ENCODE measurements around the gene CTNNA1.

The CTNNA1 gene

DNA sequence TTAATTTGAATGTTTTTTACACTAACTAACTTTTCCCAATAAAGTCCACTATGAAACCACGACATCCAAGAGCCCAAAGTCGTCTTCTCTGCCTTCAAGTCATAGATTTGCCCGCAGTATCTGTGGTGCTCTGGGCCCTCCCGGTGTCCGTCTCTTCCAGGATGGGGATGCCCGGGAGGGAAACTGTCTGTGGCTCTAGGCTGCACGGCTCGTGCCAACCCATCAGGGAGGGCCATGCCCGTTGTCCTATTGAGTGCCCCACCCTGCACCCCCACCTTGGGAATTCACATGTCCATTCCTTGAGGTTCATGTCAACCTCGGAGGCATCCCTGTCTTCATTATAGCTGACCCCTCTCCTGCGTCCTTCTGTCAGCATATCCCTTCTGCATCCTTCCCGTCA is 181.7 kb downstream of the CTNNA1 start:
- Mint-ChIP-seq H3K27ac (peak overlapping the region in 1 of 3 experiments; percentile 6), H3K4me3 (no peak overlapping the region), H3K36me3 (ENCODE audit: low read depth) (peaks cover 86% of the 10 kb centered on the region), H3K27me3 (ENCODE audit: low read depth) (no peaks in the 10 kb centered on the region), H3K4me1 (peaks cover 4% of the 10 kb centered on the region), H3K9me3 (no peaks in the 10 kb centered on the region)
- TF ChIP-seq, protein P1, sequence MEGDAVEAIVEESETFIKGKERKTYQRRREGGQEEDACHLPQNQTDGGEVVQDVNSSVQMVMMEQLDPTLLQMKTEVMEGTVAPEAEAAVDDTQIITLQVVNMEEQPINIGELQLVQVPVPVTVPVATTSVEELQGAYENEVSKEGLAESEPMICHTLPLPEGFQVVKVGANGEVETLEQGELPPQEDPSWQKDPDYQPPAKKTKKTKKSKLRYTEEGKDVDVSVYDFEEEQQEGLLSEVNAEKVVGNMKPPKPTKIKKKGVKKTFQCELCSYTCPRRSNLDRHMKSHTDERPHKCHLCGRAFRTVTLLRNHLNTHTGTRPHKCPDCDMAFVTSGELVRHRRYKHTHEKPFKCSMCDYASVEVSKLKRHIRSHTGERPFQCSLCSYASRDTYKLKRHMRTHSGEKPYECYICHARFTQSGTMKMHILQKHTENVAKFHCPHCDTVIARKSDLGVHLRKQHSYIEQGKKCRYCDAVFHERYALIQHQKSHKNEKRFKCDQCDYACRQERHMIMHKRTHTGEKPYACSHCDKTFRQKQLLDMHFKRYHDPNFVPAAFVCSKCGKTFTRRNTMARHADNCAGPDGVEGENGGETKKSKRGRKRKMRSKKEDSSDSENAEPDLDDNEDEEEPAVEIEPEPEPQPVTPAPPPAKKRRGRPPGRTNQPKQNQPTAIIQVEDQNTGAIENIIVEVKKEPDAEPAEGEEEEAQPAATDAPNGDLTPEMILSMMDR (IDR thresholded peaks at IDR 0.05; ENCODE audit: unreplicated experiment in 3 of 3), result no peak

DNA sequence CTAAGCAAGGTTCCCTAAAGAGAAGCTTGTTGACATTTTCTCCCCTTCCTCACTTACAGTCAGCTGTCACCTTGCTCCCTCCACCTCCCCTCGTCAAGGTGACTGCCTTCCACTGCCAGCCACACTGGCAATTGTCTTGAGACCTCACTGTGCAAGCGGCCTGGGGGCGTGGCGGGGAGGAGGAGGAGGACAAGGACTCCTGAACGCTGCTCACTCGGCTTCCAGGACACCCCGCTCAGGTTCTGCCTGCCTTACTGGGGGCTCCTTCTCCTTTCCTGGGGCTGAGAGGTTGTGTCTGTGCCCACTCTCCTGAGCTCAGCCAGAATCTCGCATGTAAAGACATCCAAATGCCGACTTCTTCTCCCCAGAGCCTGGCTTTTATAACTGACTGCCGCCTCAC is 182.2 kb downstream of the CTNNA1 start:
- peaks cover 81% of the 10 kb centered on the region for H3K36me3 Mint-ChIP-seq (ENCODE audit: low read depth)
- TF ChIP-seq, protein P1 (IDR thresholded peaks at IDR 0.05; ENCODE audit: unreplicated experiment in 3 of 3), result no peak
- no peak overlapping the region for H3K4me3 Mint-ChIP-seq
- H3K9me3 Mint-ChIP-seq, result no peaks in the 10 kb centered on the region
- H3K27ac Mint-ChIP-seq, result peak overlapping the region in 1 of 3 experiments; percentile 6
- no peaks in the 10 kb centered on the region for H3K27me3 Mint-ChIP-seq (ENCODE audit: low read depth)
- peaks cover 4% of the 10 kb centered on the region for H3K4me1 Mint-ChIP-seq

DNA sequence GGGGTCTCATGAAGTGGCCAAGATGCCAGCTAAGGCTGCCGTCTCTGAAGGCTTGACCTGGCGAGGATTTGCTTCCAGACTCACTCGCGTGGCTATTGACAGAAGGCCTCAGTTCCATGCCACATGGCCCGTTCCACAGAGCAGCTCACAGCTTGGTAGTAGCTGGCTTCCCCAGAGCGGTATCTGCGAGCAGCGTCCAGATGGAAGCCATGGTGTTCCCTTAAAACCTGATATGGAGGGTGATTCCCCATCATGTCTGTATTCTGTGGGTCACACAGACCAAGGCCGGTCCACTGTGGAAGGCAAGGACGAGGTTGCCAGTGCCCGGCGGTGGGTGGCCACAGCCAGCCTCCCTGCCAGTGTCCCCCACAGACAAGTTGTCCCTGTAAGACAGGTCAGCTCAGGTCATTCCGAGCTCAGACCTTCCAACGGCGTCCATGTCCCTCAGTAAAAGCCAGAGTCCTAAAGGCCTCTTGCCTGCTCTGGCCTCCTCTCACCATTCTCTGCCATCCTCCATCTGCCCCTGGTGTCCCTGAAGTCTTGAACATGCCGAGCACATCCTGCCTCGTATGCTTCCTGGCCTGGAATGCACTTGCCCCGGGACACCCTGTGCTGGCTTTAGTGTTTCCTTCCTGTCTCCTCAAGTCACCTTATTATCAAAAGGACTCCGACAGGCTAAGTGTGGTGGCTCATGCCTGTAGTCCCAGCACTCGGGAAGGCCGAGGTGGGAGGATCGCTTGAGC is 183.2 kb downstream of the CTNNA1 start:
- Mint-ChIP-seq H3K9me3 (no peaks in the 10 kb centered on the region), H3K27ac (peak overlapping the region in 2 of 3 experiments; percentile 3 to 24), H3K4me1 (peaks cover 4% of the 10 kb centered on the region), H3K36me3 (ENCODE audit: low read depth) (peaks cover 80% of the 10 kb centered on the region), H3K4me3 (no peak overlapping the region), H3K27me3 (ENCODE audit: low read depth) (no peaks in the 10 kb centered on the region)
- TF ChIP-seq, protein P1 (IDR thresholded peaks at IDR 0.05; ENCODE audit: unreplicated experiment in 3 of 3), result no peak

DNA sequence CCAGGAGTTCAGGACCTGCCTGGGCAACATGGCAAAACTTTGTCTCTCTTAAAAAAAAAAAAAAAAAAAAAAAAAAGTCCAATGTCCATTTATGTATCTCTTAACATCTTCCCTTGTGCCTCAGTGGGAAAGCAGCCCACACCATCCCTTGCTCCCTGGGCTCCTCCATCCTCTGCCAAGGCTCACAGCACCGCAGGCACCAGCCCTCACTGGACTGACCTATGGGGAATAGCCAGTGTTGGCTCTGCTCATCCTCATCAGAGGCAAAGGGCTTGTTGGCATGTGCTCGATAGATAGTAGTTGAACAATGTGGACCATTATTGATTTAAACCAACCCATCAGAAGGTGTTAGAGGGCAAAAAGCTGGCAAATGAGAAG is 183.7 kb downstream of the CTNNA1 start:
- Mint-ChIP-seq H3K4me1 (peaks cover 4% of the 10 kb centered on the region), H3K4me3 (no peak overlapping the region), H3K27ac (peak overlapping the region in 1 of 3 experiments; percentile 3), H3K9me3 (no peaks in the 10 kb centered on the region), H3K36me3 (ENCODE audit: low read depth) (peaks cover 74% of the 10 kb centered on the region), H3K27me3 (ENCODE audit: low read depth) (no peaks in the 10 kb centered on the region)
- TF ChIP-seq, protein P1 (IDR thresholded peaks at IDR 0.05; ENCODE audit: unreplicated experiment in 3 of 3), result no peak

DNA sequence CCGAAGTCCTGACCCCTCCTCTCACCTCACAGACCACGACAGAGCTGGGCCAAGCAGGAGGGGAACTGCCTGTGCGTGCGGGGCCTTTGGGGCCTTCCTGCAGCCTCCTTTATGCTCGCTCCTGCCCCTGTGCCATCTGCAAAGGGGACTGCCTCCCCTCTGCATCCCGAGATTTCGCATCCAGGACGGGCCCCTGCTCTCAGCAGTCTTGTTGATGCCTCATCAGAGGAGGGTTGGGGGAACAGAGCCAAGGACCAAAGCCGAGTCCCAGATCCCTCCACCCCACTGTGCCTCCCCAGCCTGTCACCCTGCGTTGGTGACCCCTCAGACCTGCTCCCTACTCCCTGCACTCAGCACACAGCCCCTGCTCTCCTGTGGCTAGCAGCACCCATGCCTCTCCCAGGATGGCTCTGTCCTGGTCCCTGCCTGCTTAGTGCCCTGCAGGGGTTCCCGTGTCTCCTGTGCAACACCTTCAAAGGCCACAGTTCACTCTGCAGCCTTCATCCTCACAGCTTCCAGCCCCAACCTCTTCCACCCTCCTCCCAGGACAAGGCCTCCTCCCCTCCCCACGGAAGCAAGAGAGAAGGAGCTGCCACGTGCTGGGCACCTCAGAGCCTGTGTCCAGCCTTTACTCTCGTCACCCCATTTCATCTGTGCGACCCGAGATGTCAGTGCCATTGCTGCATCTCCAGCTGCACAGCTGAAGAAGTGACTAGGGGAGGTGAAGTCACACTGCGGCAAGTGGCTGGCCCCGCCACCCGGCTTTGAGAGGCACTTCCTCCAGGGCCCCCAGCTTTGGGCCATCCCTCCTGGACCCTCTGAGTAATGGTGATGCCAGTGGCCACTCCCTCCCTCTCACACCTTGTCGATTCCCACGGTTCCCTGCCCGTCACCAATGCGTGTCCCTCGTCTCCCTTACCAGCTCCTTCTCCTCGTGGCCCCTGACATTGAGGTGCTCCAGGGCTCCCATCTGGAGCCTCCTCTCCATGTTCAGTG is 184.5 kb downstream of the CTNNA1 start:
- Mint-ChIP-seq H3K4me3 (no peak overlapping the region), H3K9me3 (no peaks in the 10 kb centered on the region), H3K27me3 (ENCODE audit: low read depth) (no peaks in the 10 kb centered on the region), H3K36me3 (ENCODE audit: low read depth) (peaks cover 67% of the 10 kb centered on the region), H3K27ac (peak overlapping the region in 2 of 3 experiments; percentile 3 to 50), H3K4me1 (peaks cover 10% of the 10 kb centered on the region)
- TF ChIP-seq, protein P1 (IDR thresholded peaks at IDR 0.05; ENCODE audit: unreplicated experiment in 3 of 3), result no peak
